RWPE2 (cell line): ENCODE measurements around the gene C16orf86.

Source experiments
- ATAC-seq: fragments of 200-7000 bp; cut with Tn5 transposase; 3 replicates; pipeline ENCODE4 v1.9.1; 2021; ENCODE audit warnings: low read depth
- DNase-seq: peaks from one replicate; pipeline ENCODE4 v3.0.0-alpha.2; 2020; ENCODE audit warnings: low spot score
- H3K27ac ChIP-seq: fragments of 450-650 bp; 2 replicates; pipeline ENCODE4 v1.5.1; 2017; ENCODE audit warnings: mild to moderate bottlenecking; ENCODE audit not compliant: poor library complexity, severe bottlenecking
- H3K27me3 ChIP-seq: fragments of 250-450 bp; sonication (Bioruptor Pico); 2 replicates; pipeline ENCODE4 v1.5.1; 2021; ENCODE audit warnings: mild to moderate bottlenecking, moderate library complexity; ENCODE audit not compliant: insufficient read depth, poor library complexity, severe bottlenecking
- H3K36me3 ChIP-seq: fragments of 250-450 bp; sonication (Bioruptor Pico); 2 replicates; pipeline ENCODE4 v1.5.1; 2020; ENCODE audit warnings: low read depth, mild to moderate bottlenecking, moderate library complexity
- H3K4me1 ChIP-seq: fragments of 250-450 bp; sonication (Bioruptor Pico); 2 replicates; pipeline ENCODE4 v1.5.1; 2021; ENCODE audit warnings: mild to moderate bottlenecking, moderate library complexity; ENCODE audit not compliant: insufficient read depth, poor library complexity, severe bottlenecking
- H3K4me3 ChIP-seq: fragments of 250-450 bp; sonication (Bioruptor Pico); 2 replicates; pipeline ENCODE4 v1.5.1; 2021; ENCODE audit warnings: mild to moderate bottlenecking, moderate library complexity; ENCODE audit not compliant: severe bottlenecking
- H3K9me3 ChIP-seq: fragments of 250-450 bp; sonication (Bioruptor Pico); 2 replicates; pipeline ENCODE4 v1.5.1; 2021; ENCODE audit warnings: mild to moderate bottlenecking, moderate library complexity; ENCODE audit not compliant: severe bottlenecking
- CTCF ChIP-seq: fragments of 450-650 bp; IDR thresholded peaks from one replicate; pipeline ENCODE4 v1.5.1; 2017; ENCODE audit warnings: mild to moderate bottlenecking, moderate library complexity; ENCODE audit not compliant: poor library complexity, severe bottlenecking

Gene C16orf86

DNA sequence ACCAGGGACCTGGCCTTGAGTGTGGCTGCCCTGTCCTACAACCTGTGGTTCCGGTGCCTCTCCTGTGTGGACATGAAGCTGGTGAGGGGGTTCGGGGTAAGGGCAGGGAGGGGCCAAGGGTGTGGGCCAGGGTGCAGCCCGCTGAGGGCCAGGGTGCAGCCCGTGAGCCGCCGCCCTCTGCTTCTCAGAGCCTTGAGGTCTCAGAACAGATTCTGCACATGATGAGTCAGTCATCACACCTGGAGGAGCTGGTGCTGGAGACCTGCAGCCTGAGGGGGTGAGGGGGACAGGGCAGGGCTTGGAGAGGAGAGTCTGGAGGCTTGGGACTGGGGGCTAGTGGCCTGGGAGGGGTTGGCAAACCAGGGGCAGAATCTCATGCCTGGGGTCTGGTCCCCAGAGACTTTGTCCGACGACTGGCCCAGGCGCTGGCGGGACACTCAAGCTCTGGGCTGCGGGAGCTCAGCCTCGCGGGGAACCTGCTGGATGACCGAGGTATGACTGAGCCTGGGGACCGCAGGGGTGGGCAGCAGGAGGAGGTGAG is 19.4 kb upstream of the C16orf86 start:
- H3K36me3 ChIP-seq: no peaks in the 10 kb centered on the region
- no peak for TF ChIP-seq CTCF
- H3K4me1 ChIP-seq: no peaks in the 10 kb centered on the region
- no peak overlapping the region for H3K4me3 ChIP-seq
- no peak for DNase-seq
- ATAC-seq: peak; percentile 66
- no peaks in the 10 kb centered on the region for H3K9me3 ChIP-seq
- no peak overlapping the region for H3K27ac ChIP-seq
- peaks cover 69% of the 10 kb centered on the region for H3K27me3 ChIP-seq

DNA sequence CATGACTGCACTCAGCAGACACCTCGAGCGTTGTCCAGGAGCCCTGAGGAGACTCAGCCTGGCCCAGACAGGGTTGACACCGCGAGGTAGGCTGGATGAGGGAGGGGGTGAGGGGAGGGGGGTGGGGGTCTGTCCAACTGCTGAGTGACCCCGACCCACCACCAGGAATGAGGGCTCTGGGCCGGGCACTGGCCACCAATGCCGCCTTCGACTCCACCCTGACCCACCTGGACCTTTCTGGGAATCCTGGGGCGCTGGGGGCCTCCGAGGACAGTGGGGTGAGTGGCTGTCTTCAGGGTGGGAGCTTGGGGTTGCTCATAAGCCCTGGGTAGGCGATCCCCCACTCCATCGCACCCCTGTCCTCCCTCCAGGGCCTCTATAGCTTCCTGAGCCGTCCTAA is 18.9 kb upstream of the C16orf86 start:
- peaks cover 73% of the 10 kb centered on the region for H3K27me3 ChIP-seq
- no peaks in the 10 kb centered on the region for H3K9me3 ChIP-seq
- H3K27ac ChIP-seq: no peak overlapping the region
- no peak for TF ChIP-seq CTCF
- no peak overlapping the region for H3K4me3 ChIP-seq
- ATAC-seq: no peak
- H3K36me3 ChIP-seq: no peaks in the 10 kb centered on the region
- no peaks in the 10 kb centered on the region for H3K4me1 ChIP-seq
- no peak for DNase-seq

- DNase-seq (no peak), ATAC-seq (no peak)
- Histone ChIP-seq H3K27ac (no peak overlapping the region), H3K4me1 (no peaks in the 10 kb centered on the region), H3K27me3 (peaks cover 75% of the 10 kb centered on the region), H3K4me3 (no peak overlapping the region), H3K36me3 (no peaks in the 10 kb centered on the region), H3K9me3 (no peaks in the 10 kb centered on the region)
- TF ChIP-seq CTCF: no peak
Observed at GRCh38 chr16:67648088-67648763, 18.4 kb upstream of the C16orf86 start.

DNA sequence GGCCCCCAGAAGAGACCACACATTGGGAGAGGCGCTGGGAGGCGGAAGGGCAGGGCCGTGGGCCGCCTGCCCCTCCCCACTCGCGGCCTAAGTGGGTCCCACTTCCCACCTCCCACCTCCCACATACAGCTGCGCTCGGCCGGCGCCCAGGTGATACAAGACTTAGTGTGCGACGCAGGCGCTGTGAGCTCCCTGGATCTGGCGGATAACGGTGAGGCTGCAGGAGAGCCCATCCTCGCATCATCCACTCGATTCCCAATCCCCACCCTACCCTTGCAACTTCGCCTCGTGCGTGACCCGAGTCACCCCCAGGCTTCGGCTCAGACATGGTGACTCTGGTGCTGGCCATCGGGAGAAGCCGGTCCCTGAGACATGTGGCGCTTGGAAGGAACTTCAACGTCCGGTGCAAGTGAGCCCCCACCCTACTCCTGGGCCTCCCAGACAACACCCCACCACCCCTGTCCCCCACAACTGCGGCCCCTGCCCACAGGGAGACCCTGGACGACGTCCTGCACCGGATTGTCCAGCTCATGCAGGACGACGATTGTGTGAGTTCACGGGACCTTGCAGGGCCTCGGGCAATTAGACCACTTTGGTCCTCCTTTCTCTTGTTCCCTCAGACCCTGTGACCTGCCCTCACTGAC is 17.7 kb upstream of the C16orf86 start:
- Histone ChIP-seq H3K4me3 (no peak overlapping the region), H3K36me3 (no peaks in the 10 kb centered on the region), H3K4me1 (no peaks in the 10 kb centered on the region), H3K27me3 (peaks cover 82% of the 10 kb centered on the region), H3K27ac (no peak overlapping the region), H3K9me3 (no peaks in the 10 kb centered on the region)
- ATAC-seq (no peak), DNase-seq (no peak)
- TF ChIP-seq CTCF: no peak

- no peak for TF ChIP-seq CTCF
- H3K36me3 ChIP-seq: no peaks in the 10 kb centered on the region
- H3K4me3 ChIP-seq: no peak overlapping the region
- ATAC-seq (no peak), DNase-seq (no peak)
- H3K4me1 ChIP-seq: no peaks in the 10 kb centered on the region
- no peaks in the 10 kb centered on the region for H3K9me3 ChIP-seq
- H3K27ac ChIP-seq: no peak overlapping the region
- peaks cover 87% of the 10 kb centered on the region for H3K27me3 ChIP-seq
Observed at GRCh38 chr16:67649494-67649931, 17.1 kb upstream of the C16orf86 start.
